Astrocyte of the spinal cord (primary cell): ENCODE results near the gene ASB4.

Source experiments
- DNase-seq: peaks from one replicate; pipeline ENCODE4 v3.0.0; 2011; ENCODE audit warnings: low read depth, low spot score
- H3K4me3 ChIP-seq: 2 replicates; pipeline ENCODE4 v1.5.1; 2011; ENCODE audit warnings: low read depth, mild to moderate bottlenecking, low read length, moderate library complexity
- CTCF ChIP-seq: IDR thresholded peaks from 2 replicates; pipeline ENCODE4 v1.5.1; 2012; ENCODE audit warnings: low read depth, mild to moderate bottlenecking, low read length, inconsistent platforms
- in situ Hi-C: cut with HindIII; loops from 2 replicates; pipeline ENCODE4 v1.10.0; 2017; ENCODE audit warnings: low sequenced_read_pairs

The ASB4 gene

DNA sequence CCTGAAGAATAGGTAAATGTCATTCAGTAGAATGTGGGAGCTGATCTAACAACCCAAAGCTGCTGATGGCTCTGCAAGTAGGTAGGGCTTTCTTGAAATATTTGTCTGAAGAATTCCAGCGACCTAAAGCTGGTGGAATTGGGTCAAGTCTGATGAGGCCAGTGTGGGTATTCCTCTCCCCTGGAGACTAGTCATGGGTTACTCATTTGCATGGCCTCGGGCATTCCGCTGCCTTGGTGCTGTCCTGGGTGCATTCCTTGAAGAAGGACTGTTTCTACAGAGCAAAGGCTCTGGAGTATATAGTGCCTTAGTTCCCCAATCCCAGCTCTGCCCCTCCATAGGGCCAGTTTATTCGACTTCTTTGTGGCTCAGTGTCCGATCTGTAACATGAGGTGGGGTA, 91.4 kb downstream of the ASB4 start:
- in situ Hi-C loops: no loop called here

DNA sequence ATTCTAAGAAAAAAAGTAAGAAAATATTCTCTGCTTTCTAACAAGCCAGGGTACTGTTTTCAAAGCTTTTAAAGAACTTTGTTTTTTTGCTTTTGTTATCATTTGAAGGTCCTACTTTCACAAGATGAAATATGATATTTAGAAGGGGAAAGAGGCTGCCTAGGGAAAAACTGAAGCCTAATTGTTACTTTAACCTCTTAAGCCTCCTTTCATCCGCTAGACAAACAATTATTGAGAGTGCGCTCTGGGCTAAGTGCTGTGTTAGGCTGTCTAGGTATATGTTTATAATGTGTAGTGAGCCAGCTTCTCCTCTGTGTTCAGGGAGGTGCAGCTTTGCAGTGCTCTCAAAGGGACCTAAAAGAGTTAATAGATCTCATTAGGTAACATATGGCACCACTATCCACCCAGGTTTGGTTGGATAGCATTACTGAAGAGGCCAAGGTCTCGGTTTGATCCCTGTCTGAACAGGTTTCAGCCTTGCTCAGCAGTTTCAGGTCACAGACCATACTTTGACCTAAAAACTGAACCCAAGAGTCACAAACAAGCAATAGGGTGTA, 92.6 kb downstream of the ASB4 start:
- in situ Hi-C loops: no loop called here
- DNase-seq: no peak
- H3K4me3 ChIP-seq: no peak overlapping the region
- no peak for TF ChIP-seq CTCF

More for the DNA sequence above, 91.4 kb downstream of the ASB4 start:
- no peak for DNase-seq
- no peak overlapping the region for H3K4me3 ChIP-seq
- TF ChIP-seq CTCF: no peak

DNA sequence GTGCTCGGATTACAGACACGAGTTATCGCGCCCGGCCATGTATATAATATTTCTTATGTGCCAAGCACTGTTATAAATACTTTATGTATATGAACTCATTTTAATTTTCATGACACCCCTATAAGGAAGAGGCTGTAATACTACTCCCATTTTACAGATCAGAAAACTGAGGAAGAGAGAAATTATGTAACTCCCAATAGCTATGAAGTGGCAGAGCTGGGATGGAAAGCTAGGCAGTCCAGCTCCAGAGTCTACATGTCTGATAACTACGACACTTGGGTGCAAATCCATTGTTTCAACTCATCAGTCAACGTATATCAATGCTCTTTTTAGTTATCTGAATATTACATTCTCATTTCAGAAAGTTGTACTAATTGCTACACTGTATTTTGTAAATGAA, 93.6 kb downstream of the ASB4 start:
- no peak overlapping the region for H3K4me3 ChIP-seq
- in situ Hi-C loops: no loop called here
- TF ChIP-seq CTCF: no peak
- no peak for DNase-seq

DNA sequence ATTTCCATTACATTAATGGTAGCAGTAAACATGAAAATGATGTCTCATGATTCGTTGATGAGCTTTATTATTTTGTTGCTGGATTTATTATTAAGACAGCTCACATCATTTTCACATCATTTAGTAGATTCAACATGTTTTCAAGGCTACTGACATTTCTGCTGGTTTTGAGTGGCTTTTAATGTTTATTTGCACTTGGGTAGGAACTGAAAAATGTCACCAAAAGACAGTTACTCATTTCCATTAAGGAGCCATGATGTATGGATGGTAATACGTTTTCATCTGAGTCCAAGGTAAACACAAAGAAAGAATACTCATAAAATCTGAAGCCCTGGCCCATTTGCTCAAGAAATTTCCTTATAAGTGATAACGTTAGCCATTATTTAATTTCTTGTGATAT, 95.7 kb downstream of the ASB4 start:
- in situ Hi-C loops: no loop called here
- no peak for DNase-seq
- no peak overlapping the region for H3K4me3 ChIP-seq
- no peak for TF ChIP-seq CTCF

- no peak overlapping the region for H3K4me3 ChIP-seq
- no peak for TF ChIP-seq CTCF
- in situ Hi-C loops: no loop called here
- no peak for DNase-seq
These were observed 97.0 kb downstream of the ASB4 start for GRCh38 chr7:95582578-95583293.

DNA sequence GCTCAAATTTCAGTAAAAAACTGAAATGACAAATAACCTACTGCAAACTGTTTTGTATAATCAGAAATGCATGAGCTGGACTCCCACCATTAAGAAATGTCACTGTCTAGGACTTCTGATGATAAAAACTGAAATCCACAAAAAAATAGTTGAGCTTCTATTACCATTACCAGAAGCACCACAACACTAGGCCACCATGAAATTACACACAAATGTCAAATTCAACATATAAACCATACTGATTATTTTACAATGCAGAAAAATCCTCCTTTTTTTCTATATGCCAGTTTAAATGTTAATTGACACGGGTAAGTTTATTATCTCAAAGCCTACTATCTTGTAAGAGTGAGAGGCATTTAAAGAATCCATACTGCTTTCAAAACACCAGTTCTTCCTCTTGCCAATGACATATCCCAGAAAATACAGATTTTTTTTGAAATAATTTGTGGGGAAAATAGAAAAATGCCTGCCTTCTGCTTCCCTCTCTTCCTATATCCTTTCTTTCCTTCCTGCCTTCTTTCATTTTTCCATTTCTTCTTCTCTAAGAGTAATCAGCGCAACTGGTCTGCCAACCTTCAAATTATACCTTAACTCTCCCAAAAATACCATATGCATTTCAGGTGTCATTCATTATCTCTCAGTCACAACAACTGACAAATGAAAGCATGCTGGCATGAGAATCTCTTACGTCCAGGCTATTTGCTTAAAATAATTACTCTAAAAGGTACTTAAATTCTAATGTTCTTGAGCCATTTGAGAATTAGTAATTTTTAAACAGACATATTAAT, 98.3 kb downstream of the ASB4 start:
- TF ChIP-seq CTCF: no peak
- in situ Hi-C loops: no loop called here
- no peak for DNase-seq
- no peak overlapping the region for H3K4me3 ChIP-seq
